ENCODE results near the gene RFX4.

The RFX4 gene

DNA sequence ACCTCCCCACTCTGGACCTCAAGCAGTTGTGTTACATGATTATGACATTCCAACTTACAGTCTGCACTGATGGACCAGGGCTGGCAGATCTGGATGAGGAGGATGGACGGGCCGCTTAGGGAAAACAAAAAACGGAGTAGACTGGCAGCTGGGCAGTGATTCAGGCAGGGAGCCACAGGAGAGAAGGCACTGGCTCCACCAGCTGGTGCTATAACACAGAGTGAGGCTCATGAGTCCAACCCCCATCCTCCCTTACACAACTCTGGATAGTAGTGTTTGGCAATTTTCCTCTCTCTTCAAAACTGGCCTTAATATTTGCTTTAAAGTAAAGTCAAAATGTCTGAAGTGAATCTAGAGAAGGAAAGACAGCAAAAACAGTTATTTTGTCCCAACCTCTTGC is 181.9 kb downstream of the RFX4 start:
- DNase-seq (ENCODE audit: low spot score) = no peak

- DNase-seq (ENCODE audit: low spot score) = no peak
Observed at GRCh38 chr12:106766393-106766826, 183.6 kb downstream of the RFX4 start.

GRCh38 chr12:106767206-106767605 is 184.4 kb downstream of the RFX4 start:
- no peak for DNase-seq (ENCODE audit: low spot score)

GRCh38 chr12:106767954-106768822 is 185.4 kb downstream of the RFX4 start:
- no peak for DNase-seq (ENCODE audit: low spot score)

- DNase-seq (ENCODE audit: low spot score) = no peak
Observed at GRCh38 chr12:106769078-106769477, 186.3 kb downstream of the RFX4 start.

DNA sequence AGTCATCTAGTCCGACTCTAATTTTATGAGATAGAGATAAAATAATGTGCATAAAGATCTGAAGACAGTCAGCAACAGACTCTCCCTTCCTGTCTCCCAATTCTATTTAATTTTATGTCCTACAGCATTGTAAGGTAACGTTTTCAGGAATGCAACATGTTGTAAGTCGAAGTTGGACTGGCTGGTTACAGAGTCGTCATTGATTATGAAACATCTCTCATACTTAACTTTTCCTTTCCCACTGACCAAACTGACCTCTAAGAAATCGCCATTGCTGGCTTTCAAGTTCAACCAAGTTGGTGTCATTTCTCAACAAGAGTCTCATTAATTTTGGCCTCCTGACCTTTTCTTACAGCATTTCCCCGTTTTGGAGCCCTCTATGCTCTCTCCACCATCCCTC is 186.7 kb downstream of the RFX4 start:
- no peak for DNase-seq (ENCODE audit: low spot score)

DNA sequence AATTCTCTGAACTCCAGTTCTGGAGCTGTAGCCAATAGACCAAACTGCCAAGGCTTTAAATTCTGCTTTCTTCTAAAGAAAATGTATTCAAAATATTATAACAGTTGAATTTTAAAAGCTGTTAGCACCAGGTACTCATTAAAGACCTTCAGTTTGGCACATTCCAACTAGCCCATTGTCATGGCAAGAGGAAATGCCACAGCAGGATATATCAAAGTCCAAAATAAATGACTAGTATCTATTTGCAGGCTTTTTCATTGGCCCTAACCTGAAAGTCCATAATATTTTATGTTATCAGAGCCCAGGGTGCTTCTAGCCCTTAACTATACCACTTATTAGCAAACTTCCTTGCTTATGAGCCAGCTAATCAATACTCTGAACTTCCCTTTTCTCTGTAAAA is 188.6 kb downstream of the RFX4 start:
- DNase-seq (ENCODE audit: low spot score) = no peak

DNA sequence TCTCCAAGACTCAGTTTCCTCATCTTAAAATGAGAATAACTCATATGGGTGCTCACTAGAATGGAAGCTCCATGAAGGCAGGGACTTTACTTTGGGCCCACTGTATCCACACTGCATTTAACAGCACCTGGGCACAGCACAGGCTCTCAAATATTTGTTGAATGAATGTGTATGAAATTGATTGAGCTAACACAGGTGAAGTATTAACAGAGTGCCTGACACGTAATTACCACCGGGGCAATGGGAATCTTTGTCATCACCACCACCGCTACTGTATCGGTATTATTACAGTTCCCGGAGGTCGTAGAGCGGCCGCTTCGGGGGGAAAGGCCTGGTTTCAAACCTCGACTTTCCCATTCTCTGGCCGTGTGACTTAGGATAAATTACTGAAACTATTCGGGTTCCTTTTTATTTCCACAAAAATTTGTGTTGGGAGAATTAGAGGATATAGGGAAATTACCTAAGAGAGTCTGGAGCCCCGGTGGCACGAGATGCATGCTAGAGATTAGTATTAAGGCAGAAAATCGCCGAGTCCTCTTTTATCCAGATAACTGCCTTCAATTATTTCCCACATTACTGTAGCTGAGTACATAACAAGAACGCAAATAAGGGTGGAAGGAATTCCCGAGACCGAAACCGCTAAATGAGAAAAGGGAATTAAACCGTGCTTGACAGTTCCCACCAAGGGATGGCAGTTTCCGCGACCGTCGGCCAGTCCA is 190.6 kb downstream of the RFX4 start:
- no peak for DNase-seq (ENCODE audit: low spot score)

DNA sequence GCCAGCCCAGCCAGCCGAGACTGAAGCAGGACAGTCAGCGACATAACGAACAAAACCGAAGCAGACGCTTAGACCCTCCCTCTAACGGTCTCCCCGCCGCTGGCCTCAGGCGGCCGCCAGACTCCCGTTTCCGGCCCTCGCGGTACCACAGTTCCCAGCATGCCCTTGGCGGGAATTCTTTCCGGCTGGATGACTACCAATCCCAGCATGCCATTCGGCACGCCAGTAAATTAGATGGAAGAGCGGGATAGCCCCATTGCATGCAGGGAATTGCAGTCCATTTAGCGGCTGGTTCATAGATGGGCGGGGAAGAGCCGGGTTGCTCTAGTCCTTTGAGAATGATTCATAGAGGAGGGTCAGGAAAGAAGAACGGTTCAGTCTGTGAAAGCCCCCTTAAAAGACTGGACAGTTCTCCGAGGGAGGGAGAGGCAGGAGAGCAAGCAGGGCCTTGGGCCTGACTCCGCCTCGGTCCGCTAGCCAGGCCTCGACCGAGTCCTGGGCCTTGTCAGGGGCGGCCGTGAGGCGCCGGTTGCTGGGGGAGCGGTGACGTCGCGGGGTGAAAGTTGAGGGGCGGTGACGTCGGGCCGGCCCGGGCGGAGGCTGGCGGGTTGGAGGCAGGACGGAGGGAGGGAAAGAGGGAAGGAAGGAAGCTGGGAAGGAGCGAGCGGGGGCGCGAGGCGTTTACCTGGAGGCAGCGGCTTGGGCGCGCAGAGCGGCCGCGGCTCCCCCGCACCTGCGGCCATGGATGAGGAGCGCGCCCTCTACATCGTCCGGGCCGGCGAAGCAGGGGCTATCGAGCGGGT is 191.4 kb downstream of the RFX4 start, which contains the start of gene RIC8B:
RIC8B (plus strand) TSS at position 678 of the 803 bp plus-strand sequence; CDS start at position 742, 64 bp downstream.
- DNase-seq (ENCODE audit: low spot score) = peak; percentile 78

- DNase-seq (ENCODE audit: low spot score) = peak; percentile 37
Observed at GRCh38 chr12:106774808-106775524, 192.2 kb downstream of the RFX4 start.

DNA sequence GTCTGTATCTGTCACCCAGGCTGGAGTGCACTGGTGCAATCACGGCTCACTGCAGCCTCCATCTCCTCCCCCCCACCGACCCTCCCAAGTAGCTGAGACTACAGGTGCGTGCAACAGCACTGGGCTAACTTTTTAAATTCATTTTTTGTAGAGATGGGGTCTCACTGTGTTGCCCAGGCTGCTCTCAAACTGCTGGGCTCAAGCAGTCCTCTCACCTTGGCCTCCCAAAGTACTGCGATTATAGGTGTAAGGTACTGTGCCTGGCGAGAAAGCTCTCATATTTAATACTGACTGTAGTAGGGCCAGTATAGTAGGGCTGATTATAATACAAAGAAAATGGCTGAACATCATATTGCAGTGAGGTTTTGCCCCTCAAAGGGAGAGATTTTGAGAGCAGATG is 194.1 kb downstream of the RFX4 start:
- DNase-seq (ENCODE audit: low spot score) = no peak

GRCh38 chr12:106780010-106780631 is 197.3 kb downstream of the RFX4 start:
- no peak for DNase-seq (ENCODE audit: low spot score)

GRCh38 chr12:106782619-106783018 is 199.8 kb downstream of the RFX4 start:
- DNase-seq (ENCODE audit: low spot score) = no peak

DNA sequence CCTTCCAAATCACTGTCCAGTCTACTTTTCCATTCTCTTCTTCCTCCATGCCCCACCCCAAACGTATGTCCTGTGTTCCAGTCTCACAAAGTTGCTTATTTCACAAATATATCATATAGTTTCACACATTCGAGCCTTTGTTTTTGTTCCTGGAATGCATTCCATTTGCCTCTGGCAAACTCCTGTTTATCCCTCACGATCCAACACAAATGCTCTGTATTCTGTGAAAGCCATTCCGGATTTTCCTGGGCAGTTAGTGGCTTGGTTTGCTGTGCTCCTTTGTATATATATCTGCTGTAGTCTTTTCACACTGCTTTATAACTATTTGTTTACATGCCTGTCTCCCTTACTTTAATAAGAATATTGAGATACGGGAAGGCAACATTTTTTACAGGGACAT is 200.7 kb downstream of the RFX4 start:
- DNase-seq (ENCODE audit: low spot score) = no peak

- DNase-seq (ENCODE audit: low spot score) = peak; percentile 20
Observed at GRCh38 chr12:106790020-106790419, 207.2 kb downstream of the RFX4 start.

DNA sequence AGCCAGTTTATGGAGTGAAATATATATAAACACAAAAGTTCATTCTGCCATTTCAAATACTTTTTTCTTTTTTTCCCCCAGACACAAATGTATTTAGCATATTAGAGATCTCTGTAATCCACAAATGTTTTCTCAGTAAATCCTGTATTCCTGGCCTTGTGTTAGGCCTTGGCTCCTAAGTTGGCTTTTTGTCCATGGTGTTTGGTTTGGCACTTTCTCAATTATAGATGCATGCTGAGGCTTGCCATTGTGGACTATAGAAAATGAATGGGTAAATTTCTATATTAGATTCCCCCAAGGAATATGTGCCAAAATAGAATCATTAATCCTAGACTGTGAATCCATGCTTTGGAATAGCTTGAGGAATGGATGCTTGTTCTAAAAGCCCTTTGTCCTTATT is 208.7 kb downstream of the RFX4 start:
- no peak for DNase-seq (ENCODE audit: low spot score)

GRCh38 chr12:106794369-106794768 is 211.6 kb downstream of the RFX4 start:
- DNase-seq (ENCODE audit: low spot score) = no peak

DNA sequence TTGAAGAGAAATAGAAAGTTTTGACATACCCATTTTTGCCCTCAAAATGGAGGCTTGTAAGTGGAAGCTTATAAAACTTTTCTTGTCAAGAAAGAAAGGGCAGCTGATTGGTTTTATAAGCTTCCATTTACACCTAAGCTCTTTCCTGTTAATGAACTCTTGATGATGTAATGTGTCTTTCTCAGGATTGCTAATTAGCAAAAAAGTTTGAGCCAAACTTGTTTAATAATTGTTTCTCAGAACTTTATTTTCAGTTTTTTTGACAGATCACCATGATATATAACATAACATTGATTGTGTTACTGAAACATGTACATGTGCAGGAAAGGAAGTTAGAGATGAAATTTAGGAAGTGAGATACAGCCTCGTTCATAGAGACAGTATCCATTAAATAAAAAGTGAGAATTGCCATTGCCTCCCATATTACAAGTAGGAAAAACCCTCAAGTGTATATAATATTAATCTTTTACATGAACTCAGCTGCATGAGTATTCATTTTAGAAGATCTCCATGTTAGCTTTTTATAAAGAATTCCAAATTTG is 218.4 kb downstream of the RFX4 start:
- no peak for DNase-seq (ENCODE audit: low spot score)

GRCh38 chr12:106801830-106802533 is 219.2 kb downstream of the RFX4 start:
- DNase-seq (ENCODE audit: low spot score) = no peak

DNA sequence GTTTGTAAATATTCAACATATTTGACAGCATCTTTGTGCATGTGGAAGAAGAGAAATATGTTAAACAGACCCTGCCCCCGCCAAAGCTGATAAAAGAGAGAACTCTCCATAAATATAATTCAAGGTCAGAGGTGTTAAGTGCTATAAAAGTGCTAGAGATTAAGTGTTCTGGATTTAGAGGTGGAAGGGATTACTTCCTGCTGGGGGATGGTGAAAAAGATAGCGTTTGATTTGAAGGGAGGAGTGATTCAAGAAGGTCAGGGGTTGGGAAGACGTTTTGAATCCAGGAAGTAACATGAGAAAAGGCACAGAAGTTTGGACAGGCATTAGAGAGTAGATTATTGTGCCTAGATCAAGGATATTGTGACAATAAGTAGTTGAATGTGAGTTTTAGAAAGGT is 221.9 kb downstream of the RFX4 start:
- no peak for DNase-seq (ENCODE audit: low spot score)
